ENCODE results near the gene WWC1.

The WWC1 gene

DNA sequence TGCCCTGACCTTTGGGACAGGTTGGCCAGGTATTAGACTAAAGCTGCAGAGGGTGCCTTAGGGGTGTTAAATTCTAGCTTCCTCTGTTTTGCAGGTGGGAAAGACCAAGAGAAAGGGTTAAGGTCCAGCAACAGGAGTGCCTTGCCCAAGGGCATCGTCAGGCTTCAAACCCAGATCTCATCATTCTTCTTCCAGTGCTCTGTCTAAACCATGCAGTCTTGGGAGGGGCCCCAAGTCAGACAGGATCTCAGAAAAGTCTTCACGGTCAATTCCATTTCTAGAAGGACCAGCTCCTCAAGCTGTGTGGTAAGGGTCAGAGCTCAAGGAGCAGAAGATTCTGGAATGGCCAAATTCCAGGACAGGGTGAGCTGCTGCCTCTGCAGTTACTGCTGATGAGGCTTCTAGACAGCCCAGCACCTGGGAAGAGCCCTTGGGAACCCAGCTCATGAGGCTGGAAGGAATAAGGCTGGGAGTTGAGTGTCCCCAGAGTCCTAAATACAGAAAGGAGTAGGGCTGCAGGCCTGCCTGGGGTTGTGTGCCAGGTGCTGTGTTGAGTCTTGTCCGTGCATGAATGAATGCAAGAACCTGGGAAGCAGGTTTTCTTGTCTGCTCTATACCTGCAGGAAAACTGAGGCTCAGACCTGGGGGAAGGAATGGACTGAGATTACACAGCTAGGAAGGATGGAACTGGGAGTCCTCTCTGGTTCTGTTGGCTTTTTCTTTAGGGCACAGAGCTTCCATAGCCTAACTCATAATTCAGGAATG is 69.3 kb downstream of the WWC1 start:
- DNase-seq (ENCODE audit: low read depth in 2 of 2, low spot score in 1 of 2), result no peak

DNA sequence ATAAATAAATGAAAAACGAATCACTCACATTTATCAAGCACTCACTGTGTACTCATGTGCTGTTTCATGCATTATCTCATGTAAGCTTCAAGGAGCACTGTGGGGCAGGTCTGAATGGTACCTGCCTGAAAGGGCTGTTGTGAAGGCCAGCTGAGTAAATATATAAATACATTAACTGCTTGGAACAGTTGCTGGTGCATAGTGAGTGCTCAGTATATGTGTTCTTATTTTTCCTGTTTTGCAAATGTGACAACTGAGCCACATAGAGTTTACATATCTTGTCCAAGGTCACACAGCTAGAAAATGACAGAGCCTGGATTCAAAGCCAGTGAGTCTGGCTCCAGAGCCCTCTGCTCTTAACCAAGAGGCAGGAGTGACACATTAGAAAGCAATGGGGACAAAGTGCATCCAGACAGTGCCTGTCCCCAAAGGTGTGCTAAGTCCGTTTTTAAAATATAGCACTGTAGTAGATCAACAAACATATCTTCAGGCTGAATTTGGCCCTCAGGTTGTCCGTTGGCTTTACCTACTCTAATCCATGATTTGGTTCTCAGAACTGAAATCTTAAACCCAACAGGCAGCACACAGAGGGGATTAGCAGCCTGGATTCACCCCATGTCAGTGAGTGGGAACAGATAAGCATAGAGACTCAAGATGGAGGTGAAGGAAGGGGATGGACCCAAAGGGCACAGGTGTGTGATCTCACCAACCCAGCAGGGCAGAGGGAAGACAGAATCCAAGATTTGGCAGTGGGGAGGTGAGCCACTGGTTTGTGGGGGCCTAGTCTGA is 70.8 kb downstream of the WWC1 start:
- no peak for DNase-seq (ENCODE audit: low read depth in 2 of 2, low spot score in 1 of 2)

DNA sequence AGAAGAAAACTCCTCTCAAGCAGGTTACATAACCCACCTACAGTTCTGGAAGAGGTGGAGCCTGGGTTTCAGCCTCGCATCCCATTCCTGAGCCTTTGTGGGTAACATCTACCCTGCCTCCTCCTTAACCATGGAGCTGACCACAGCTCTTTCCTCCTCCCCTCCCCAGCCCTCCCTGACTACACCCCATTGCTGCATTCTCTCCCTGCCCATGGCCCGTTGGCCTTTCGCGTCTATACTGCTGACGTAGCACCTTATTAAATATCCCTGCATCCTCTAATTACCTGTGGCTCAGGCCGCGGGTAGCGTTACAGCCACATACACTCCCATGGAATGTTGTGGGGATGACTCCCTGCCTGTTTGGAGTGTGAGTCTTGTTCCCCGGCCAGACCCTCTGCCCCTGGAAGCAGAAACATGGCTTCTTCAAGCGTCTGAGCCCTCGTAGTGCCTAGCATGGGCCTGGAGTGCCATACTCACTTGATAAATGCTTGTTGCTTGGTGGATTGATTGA is 72.8 kb downstream of the WWC1 start:
- no peak for DNase-seq (ENCODE audit: low read depth in 2 of 2, low spot score in 1 of 2)

DNA sequence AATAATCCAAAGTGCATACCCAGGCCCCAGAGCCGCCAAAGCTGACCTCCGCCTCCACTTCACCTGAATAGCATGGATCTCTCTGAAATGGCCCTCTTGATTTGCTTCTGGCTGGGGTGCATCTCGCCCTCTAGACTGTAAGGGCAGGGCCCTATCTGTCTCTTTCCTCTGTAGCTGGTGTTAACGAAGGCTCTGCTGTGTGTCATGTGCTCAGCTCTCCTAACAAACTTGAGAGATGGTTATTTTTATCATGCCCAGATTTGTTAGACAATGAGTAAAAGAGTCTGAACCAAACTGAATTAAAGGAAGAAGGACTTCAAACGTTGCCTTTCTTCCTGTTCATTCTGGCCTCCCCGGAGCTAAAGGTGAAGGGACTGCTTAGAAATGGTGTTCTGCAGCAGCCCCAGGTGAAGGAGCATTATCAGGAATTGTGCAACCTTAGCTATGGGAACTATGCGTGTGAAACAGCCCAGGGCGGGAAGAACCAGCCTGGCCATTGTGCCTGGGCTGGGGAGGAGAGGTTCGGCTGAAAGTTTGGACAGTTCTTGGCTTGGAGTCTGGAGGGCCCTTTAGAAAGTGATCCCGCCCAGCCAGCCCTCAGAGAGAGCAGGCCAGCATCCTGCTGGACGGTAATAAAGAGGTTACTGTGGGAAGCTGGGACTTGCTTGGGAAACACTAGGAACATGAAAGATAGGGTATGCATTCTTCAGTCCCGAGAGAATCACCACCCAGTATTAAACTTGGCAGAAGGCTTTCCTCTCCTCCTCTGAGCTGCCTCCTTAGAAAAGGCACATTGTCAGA is 73.5 kb downstream of the WWC1 start:
- DNase-seq (ENCODE audit: low read depth in 2 of 2, low spot score in 1 of 2), result no peak

DNA sequence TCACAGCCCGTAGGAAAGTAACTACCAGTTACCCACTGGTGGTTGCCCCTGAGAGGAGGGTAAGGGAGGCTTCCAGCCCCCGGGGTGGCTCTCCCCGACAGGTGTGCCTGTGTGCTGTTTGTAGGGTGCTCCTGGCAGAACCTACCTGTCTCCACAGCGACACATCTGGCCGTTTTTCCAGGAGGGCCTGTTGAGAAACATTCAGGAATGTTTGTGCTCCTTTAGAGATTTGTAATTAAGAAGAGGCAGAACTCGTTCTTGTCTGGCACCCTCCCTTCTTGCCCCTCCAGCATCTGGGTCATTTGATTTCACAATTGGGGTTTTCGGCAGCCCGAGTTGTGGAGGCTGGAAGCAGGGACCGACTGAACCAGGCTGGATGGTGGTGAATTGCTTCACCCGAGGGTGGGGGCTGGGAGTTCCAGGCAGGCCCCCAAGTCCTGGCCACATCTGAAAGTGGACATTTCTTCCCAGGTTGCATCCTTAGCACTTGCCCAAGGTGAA is 74.2 kb downstream of the WWC1 start:
- no peak for DNase-seq (ENCODE audit: low read depth in 2 of 2, low spot score in 1 of 2)

DNA sequence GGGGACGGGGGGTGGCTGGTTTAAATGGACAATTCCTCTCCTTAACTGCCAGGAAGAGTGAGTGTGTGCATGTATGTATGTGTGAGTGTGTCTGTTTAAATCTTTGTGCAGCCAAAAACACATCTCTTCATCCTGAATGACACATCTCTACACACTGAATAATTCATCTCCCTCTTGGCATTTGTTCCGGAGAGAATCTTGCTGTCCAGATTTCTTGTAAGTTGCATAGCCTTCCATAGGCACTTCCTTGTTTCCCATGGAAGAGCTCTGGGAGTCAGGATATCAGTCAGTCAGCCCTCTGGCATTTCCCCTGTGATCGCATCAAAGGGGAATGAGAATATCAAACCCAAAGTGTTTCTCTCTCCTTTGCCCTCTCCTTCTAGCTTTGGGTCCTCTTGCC is 74.7 kb downstream of the WWC1 start:
- no peak for DNase-seq (ENCODE audit: low read depth in 2 of 2, low spot score in 1 of 2)

DNA sequence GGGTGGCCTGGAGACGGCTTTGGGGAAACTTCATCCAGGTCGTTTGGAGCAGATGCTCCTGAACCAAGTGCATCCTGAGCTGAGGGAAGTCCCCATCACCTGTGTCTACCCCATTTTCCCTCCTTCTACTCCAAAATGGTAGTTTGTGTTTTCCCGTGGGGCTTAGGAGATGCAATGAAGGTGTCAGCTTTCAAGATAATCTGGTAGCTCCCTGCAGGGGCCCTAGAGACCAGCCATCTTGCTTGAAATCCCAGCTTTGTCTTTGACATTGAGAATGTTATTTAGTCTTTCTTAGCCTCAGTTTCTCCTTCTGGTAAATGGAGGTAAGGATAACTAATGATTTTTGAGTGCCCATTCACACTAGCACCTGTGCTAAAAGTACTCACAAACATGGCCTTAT is 77.4 kb downstream of the WWC1 start:
- DNase-seq (ENCODE audit: low read depth in 2 of 2, low spot score in 1 of 2), result no peak

DNA sequence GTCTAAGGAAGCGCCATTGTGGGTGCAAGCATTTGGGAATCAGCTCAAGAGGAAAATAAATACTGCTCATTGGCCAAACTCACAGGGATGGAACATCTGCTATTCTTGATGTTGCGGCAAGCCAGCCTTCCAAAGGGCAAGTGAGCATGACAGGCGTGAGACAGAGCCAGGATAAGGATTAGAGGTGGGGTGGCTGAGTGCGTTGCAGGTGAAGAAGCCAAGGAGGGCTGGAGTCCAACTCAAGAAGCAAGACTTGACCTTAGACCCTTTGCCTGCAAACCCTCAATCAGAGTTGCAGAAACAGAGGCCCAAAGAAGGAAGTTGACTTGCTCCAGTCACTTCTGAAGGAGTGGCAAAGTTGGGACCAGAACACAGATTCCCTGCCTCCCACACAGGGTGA is 79.4 kb downstream of the WWC1 start:
- DNase-seq (ENCODE audit: low read depth in 2 of 2, low spot score in 1 of 2), result no peak

DNA sequence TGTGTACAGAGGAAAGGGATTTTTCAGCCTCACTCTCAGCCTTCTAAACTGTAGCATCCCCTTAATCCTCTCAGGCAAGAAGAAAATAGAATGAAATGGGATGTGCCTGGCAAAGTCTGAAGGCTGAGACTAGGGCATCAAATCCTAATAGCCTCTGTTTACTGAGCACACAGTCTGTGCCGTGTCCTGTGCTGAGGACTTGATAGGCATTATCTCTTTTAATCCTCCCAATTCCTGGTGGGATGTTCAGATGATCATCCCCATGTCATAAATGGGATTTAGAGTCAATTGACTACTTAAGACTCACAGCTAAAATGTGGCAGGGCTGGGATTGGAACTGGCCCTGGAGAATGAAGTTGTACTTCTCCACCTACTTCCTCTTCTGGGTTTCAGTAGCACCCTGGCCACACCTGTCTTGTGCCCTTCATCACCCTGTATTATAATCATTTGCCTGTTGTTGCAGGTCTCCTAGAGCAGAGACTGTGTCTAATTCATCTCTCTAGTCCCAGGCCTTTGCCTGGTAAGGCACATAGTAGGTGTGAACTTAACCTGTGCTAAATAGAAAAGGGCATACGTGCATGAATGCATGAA is 81.0 kb downstream of the WWC1 start:
- DNase-seq (ENCODE audit: low read depth in 2 of 2, low spot score in 1 of 2), result no peak

DNA sequence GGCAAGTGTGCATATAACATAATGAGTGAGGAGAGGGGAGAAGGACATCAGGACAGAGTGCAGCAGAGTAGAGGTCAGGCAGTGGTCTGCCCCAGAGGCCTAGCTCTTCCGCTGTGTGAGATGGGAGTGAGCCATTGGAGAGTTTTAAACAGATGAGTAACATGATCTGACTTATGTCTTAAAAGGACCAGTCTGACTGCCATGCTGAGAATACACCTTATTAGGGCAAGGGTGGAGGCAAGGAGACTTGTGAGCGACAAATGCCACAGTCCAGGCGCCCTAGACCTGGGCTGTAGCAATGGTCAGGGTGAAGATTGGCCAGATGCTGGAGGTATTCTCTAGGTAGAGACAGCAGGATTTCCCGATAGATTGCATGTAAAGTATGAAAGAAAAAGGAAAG is 83.1 kb downstream of the WWC1 start:
- DNase-seq (ENCODE audit: low read depth in 2 of 2, low spot score in 1 of 2), result no peak

DNA sequence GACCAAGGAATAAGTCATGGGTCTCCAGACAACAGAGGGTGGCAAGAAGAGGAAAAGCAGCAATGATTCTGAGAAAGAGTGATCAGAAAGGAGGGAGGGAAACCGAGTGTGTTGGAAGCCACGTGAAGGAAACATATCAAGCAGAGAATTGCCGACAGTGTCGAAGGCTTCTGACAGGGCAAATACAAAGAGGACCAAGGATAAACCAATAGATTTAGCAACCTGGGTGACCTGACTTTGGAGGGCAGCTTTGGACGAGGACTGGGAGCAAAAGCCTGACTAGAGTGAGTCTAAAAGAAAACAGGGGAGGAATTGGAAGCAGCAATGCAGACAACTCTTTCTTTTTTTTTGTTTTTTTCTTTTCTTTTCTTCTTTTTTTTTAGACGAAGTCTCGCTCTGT is 83.8 kb downstream of the WWC1 start:
- DNase-seq (ENCODE audit: low read depth in 2 of 2, low spot score in 1 of 2), result no peak

DNA sequence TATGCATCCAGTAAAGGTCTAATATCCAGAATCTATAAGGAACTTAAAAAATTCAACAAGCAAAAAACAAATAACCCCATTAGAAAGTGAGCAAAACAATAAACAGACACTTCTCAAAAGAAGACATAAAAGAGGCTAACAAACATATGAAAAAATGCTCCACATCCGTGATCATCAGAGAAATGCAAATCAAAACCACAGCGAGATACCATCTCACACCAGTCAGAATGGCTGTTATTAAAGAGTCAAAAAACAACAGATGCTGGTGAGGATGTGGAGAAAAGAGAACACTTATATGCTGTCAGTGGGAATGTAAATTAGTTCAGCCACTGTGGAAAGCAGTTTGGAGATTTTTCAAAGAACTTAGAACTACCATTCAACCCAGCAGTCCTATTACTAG is 86.1 kb downstream of the WWC1 start:
- DNase-seq (ENCODE audit: low read depth in 2 of 2, low spot score in 1 of 2), result no peak

DNA sequence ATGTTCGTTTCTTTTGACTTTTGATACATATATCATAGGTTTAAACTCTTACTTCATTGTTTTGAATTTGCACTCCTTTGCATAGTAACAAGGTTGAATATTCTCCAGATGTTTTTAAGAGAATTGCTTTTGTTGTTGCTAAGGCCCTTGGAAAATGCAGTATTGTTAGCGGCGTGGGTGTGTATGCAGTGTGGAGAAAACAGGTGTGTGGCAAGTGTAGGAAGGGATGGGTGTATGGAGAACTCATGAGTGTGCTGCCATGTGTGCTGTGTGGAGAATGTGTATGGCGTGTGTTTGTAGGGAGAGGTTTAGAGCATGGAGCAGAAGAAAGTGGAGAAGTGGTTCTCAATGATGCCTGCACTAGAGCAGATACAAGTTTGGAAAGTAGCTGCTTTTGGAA is 87.3 kb downstream of the WWC1 start:
- no peak for DNase-seq (ENCODE audit: low read depth in 2 of 2, low spot score in 1 of 2)

DNA sequence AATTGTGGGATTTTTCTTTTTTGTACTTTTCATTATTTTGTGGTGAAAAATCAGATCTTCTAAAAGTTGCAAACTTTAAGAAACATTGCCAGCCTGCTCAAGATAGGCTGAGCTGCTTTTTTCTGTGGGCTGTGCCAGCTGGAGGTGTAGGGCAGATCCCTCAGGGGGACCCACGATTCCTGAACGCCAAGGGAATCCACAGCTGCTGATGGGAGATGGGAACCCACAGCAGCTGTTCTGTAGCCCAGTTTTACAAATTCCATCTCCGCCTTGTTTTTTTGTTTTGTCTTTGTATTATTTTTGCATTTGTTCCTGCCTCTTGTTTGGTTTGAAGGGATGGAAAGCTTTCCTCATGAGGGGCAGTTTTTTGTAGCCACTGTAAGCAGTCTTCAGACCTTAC is 91.0 kb downstream of the WWC1 start:
- DNase-seq (ENCODE audit: low read depth in 2 of 2, low spot score in 1 of 2), result no peak

DNA sequence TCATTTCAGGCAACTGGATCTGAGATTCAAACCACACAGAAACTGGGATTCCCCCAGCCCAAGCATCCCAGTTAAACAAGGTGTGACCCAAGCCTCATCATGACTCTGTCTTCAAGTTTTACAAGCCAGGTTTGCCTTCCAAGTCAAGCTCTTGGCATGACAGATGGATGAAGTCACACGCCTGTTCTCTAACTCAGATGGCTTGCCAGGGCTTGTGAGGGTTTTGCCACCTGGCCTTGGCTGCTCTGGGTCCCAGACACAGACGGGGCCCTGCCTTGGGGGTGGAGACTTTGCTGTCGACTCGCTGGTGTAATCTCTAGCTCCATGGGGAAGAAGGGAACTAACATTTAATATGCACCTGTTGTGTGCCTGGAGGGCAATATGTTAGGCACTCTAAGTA is 99.0 kb downstream of the WWC1 start:
- DNase-seq (ENCODE audit: low read depth in 2 of 2, low spot score in 1 of 2), result no peak

DNA sequence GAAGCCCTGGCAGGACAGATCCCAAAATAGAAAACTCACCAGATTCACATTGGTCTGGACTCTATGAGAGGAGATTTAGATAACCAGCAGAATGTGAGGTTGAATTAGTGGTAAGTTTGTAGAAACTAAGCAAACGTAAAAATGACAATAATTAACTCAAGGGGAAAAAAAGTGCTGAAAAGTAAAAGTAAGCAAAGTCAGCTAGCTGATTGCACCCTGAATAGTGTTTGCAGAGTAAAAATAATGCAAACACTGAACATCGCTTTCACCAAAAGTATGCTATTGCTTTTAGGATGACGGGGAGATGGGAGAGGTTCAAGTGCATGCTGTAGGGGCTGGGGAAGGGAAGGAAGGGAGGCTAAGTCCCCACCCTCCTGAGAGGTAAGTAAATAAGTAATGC is 102.3 kb downstream of the WWC1 start:
- no peak for DNase-seq (ENCODE audit: low read depth in 2 of 2, low spot score in 1 of 2)

DNA sequence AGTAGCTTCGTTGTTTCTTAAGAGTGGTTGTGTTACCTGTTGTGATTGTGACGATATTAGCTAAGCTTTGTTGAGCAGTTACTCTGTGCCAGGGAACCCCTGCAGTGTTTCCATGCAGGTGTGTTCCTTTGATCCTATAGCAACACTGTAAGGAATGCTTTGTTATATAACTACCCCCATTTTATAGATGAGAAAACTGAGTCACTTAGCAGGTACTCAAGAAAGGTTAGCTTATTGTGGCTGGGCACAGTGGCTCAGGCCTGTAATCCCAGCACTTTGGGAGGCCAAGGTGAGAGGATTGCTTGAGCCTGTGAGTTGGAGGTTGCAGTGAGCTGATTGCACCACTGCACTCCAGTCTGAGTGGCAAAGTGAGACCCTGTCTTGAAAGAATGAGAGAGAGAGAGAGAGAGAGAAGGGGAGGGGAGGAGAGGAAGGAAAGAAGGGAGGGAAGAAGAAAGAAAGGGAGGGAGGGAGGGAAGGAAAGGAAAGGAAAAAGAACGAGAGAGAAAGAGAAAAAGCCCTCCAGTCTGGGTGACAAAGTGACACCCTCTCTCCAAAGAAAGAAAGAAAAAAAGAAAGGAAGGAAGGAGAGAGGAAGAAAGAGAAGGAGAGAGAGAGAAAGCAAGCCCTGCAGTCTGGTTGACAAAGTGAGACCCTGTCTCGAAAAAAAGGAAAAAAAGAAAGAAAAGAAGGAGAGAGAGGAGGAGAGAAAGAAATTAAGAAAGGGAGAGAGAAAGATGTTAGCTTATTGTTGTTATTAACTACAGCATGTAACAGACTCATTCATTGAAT is 109.2 kb downstream of the WWC1 start:
- no peak for DNase-seq (ENCODE audit: low read depth in 2 of 2, low spot score in 1 of 2)

DNA sequence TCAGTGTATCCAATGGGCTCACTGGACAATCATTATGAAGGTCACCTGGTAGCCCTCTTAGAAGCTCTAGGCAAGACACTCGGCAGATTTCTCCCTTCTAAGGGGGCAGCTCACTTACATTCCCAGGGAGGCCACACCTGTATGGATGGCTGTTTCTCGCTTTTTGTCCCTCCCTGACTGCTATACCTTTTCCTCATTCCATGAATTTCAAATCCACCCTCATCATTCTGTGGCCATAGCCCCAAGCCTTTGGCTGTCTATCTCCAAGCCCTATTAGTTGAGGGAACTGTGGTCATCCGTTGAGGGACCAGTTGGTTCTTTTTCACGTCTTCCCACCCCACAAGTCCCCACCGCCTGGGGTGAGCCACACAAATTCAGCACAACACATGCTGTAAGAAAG is 109.8 kb downstream of the WWC1 start:
- DNase-seq (ENCODE audit: low read depth in 2 of 2, low spot score in 1 of 2), result no peak

DNA sequence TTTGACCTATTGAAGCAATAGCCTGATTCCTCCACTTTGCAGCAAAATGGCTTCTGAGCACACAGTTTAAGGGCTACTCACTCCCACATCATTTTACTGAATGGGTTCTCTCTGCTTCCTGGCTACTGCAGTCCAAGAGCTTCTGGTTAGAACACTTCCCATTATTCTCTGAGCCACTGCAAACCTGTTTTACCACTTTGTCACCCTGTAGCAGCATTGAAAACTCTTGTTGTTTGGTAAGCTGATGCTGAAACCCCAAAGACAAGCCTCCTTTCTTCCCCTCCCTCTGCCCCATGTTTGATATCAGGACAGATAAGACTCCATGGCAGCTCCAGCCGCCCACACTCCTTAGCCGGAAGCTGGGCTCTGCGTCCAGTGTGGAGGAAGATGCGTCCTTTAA is 110.4 kb downstream of the WWC1 start:
- DNase-seq (ENCODE audit: low read depth in 2 of 2, low spot score in 1 of 2), result no peak

DNA sequence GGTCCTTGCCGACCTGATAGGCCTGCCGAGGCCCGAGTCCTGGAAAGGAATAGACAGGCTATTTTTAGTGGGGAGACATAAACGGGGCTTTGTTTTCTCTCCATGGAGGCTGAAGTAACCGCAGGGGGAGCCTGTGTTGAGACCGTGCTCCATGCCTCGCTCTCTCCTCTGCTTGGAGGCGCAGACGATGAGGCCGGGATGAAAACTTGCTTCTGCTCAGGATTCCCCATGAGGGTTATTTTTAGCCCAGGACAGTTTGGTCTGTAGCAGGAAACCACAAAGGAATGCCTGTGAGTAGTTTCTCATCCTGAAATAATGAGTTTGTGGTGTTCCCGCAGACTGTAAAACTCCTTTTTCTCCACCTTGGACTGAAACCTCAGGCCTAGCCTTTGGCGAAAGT is 112.9 kb downstream of the WWC1 start:
- DNase-seq (ENCODE audit: low read depth in 2 of 2, low spot score in 1 of 2), result no peak
